ENCODE data around the gene LOXL3.
A peak's percentile ranks its signal among the peaks of the same experiment; 100 is the strongest.

Gene LOXL3, protein sequence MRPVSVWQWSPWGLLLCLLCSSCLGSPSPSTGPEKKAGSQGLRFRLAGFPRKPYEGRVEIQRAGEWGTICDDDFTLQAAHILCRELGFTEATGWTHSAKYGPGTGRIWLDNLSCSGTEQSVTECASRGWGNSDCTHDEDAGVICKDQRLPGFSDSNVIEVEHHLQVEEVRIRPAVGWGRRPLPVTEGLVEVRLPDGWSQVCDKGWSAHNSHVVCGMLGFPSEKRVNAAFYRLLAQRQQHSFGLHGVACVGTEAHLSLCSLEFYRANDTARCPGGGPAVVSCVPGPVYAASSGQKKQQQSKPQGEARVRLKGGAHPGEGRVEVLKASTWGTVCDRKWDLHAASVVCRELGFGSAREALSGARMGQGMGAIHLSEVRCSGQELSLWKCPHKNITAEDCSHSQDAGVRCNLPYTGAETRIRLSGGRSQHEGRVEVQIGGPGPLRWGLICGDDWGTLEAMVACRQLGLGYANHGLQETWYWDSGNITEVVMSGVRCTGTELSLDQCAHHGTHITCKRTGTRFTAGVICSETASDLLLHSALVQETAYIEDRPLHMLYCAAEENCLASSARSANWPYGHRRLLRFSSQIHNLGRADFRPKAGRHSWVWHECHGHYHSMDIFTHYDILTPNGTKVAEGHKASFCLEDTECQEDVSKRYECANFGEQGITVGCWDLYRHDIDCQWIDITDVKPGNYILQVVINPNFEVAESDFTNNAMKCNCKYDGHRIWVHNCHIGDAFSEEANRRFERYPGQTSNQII

DNA sequence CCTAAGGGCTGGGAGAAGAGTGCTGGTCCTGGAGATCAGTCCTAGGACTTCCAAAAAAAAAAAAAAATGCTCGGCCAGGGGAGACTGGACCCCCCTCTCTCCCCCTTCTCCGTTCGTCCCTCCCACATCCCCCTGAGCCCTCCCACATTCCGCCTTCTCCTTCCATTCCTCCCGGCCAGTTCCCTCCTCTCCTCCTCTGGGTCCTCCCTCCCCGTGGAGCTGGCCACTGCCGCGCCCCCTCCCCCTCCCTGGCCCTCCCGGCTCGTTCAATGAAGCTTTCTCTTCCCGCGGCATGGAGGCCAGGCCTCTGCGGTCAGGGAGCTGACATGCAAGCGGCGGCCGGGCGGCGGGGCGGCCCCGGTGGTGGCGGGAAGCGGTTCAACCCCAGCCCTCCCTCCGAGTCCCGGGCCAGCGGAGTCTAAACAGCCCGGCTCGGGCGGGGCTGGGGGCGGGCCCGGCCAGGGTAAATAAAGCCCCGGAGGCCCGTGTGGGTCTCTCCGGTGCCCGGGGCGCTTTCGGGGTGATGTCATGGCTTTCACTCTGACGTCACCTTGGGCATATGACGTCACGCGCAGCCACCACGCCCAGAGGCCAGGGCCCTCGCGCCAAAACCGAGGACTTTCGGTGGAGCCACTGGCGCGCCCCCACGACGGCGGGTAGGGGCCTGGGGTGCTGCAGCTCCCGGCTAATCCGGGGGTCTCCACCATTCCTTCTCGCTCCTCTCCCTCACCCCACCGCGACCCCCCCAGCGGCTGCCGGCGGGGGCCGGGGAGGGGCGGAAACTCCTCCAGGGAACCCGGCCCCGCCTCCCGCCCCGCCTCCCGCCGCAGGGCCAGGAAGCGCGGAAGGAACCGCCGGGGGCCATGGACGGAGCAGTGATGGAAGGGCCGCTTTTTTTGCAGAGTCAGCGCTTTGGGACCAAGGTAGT lies at the start of gene LOXL3, which contains the start of gene DOK1:
Gene LOXL3, minus strand, starts transcription at position 51 of the 928 bp plus-strand sequence. CDS start 1,308 bp downstream, outside the sequence.
Gene DOK1, plus strand, starts transcription at position 829 of the 928 bp plus-strand sequence. Its CDS starts 35 bp downstream, at position 864.
- DNase-seq = peak; percentile 81

DNA sequence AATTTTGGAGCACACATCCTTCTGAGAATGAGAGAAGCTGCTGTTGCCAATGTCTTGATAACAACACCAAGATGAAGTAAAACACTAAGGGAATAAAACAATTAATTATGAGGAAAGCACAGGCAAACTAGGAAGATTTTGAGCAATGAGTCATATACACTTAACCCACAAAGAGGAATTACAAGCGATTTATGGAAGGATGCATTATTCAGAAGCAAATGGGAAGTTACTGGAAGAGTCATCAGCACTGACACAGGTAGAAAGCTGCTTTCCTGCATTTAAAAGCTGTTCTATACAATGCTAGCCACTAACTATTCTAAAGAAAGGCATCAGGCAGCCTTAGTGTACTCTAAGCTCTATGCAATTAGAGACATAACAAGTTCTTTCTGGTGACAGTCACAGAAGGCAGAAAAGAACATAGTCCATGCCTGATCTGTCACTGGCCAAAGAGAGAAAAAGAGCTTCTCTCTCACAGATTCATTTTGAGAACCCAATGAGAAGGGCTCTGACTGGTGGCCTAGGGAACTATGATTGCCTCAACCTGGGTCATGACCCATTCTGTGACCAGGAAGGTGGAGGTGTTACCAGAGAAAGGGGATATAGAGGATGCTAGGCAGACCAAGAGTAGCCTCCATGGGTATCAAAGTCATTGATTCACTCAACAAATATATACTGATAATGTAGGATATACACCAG lies 49.0 kb upstream of the LOXL3 start:
- DNase-seq = no peak

- DNase-seq = no peak
Observed at GRCh38 chr2:74599676-74600075, 45.9 kb upstream of the LOXL3 start.

DNA sequence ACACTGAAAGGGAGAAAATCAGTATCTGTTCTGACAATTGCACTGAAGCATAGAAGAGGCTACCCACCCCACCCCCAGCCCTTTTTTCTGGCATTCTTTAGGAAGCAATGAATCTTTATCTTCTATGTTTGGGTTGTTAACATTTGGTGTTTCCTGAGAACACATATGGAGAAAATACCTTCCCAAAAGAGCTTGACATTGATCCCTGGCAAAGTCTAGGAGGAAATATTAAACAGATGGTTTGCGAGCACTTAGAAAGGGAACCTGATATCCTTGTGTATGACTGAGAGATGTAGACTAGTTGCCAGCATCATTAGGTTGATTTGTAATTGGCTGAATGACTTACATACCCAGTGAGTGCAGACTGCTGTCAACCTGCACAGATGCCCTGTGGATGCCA lies 43.7 kb upstream of the LOXL3 start:
- peak; percentile 82 for DNase-seq

DNA sequence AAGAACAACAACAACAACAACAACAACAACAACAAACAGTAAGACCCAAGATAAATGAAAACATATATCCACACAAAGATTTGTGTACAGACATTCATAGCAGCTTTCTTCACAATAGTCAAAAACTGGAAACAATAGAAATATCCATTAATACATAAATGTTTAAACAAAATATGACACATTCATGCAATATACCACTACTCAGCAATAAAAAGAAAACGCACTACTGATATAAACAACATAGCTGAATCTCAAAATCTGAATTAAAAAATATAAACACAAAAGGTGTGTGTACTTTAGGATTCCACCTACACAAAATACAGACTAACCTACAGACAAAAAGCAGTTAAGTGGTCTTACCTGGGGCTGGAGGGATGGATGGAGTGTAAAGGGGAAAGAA lies 42.8 kb upstream of the LOXL3 start:
- no peak for DNase-seq

DNA sequence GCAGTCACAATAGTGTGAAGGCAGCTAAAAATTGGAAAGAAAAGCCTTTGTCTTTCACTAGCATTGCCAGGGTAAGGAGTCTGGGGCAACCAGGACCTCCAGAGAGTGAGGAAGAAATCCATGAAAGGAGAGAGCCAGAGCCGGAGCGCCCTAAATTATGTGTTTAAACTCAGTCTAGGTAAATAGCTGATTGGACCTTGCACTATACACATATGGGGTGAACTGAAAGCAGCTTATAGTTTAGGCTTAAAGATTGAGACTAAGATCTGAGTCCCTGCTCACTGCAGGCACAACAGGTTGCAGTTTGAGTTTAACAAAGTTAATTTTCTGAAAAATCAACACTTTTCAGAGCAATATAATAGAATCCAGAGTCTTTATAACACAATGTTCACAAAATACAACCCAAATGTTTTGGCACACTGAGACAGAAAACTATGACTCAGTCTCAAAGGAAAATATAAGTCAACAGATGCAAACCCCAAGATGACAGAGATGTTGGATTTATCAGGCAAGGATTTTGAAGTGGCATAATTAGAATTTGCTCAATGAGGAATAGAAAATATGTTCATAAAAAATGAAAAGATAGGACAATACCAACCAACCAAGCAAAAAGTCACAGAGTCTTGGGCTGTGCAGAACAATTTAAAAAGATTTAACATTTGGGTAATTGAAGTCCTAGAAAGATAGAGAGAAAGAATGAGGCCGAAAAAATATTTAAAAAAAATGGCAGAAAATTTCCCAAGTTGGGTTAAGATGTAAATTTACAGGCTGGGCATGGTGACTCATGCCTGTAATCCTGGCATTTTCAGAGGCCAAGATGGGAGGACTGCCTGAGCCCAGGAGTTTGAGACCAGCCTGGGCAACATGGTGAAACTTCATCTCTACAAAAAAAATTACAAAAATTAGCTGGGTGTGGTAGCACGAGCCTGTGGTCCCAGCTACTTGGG lies 40.4 kb upstream of the LOXL3 start:
- DNase-seq = no peak

- no peak for DNase-seq
Observed at GRCh38 chr2:74588664-74589063, 34.9 kb upstream of the LOXL3 start.

- peak; percentile 72 for DNase-seq
Observed at GRCh38 chr2:74587664-74588277, 34.0 kb upstream of the LOXL3 start.

- DNase-seq = no peak
Observed at GRCh38 chr2:74585406-74586185, 31.9 kb upstream of the LOXL3 start.

GRCh38 chr2:74584088-74584645 lies 30.4 kb upstream of the LOXL3 start:
- no peak for DNase-seq

- DNase-seq = no peak
Observed at GRCh38 chr2:74583504-74583903, 29.8 kb upstream of the LOXL3 start.

DNA sequence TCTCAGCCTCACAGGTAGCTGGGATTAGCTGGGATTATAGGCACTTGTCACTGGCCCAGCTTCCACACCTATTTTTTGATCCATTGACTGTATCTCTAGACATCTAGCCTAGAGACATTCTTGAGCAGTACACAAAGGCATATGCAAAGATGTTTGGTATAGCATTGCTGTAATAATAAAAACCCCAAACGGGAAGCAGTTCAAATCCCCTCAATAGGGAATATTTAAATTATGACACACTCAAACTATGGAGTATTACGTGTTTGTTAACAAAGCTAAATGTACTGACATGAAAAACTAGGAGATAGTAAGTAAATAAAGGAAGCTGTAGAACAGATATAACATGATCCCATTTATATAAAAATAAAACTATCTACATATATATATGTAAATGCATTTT lies 28.4 kb upstream of the LOXL3 start:
- no peak for DNase-seq

DNA sequence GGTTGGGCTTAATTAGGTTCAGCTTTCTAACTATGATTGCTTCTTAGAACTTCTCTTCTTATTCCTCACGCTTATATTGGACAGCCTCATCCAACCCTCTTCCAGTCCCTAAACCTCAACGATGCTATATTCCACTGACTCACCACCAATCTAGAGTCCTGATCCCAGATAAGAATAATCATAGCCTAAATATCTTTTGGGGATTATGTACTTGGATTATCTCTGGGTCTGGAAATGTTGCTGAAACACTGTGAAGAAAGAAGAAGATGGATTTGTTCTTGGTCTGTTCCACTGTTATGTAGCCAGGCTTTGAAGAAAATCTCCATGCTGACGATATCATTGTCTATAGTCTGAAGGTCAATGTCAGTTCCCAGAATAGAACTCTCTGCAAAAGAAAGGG lies 27.7 kb upstream of the LOXL3 start:
- no peak for DNase-seq

DNA sequence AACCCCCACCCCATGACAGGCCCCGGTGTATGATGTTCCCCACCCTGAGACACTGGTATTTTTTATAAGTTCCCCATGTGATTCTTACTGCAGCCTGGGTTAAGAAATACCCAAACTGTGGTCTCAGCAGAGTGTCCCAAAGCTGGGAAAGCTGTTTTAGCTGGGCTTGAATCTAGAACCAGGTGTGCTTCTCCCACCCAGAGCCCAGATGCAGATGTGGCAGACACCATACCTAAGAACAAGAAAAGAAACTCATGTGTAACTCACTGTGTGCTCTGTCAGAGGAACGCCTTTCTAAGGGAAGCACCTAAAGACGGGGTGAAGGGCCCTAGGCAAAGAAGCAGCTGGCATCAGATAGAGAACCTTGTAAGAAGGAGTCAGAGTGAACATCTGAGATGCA lies 24.7 kb upstream of the LOXL3 start:
- no peak for DNase-seq

DNA sequence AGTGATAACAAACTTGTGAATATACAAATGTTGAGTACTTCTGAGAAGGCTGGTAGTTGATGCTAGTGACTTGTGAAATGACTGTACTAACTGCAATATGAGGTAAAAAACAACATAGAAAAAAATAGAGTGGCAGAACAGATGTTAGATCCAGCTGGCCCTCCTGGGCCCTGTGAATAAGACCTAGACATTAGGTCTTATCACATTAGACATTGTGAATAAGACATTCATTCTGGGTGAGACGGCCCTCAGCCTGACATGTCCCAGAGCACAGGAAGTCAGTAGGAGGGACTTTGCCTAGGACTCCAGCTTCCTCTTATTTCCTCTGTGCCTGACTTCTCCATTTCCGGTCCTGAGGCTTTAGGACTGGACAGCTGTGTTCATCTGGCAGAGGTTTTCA lies 23.7 kb upstream of the LOXL3 start:
- DNase-seq = no peak

DNA sequence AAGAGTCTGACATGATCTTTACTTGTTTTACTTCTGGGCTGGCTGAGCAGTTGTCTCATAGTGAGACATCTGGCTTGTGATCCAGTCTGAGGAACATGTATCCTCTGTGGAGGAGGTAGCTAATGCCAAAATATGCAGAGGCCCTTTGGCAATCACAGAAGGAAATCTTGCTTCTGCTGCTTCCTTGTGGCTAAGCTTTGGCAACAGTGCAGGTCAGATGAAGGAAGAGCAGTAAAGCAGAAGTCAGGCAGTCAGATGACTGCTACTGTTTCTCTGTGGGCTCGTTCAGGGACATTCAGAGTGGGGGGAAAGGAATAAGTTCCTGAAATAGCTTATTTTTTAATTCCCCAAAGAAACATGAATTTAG lies 23.1 kb upstream of the LOXL3 start:
- DNase-seq = no peak

GRCh38 chr2:74576211-74576862 lies 22.6 kb upstream of the LOXL3 start:
- DNase-seq = no peak

- DNase-seq = no peak
Observed at GRCh38 chr2:74575320-74575719, 21.6 kb upstream of the LOXL3 start.

Measured in NCI-H510A treated with DMSO at 0.1 percent for 48 hours (cell line).